HEK293T (cell line): Measurements from ENCODE around the gene MAPK13.
"Not testable (repeated sequence)": the region's sequence is repeated elsewhere in the genome, so short reads cannot be mapped to it uniquely, and the experiment has no call there.

Experiments
- CTCF ChIA-PET: fragments of 350-600 bp; formaldehyde crosslinking; extraction: SDS; loops from one replicate; lab custom pipeline; 2021; ENCODE audit warnings: antibody characterized with exemption, inconsistent platforms; lab: Yijun Ruan, JAX
- POLR2A ChIA-PET: fragments of 350-600 bp; formaldehyde crosslinking; extraction: SDS; loops from one replicate; lab custom pipeline; 2020; ENCODE audit warnings: antibody characterized with exemption, inconsistent platforms; lab: Yijun Ruan, JAX
- DNase-seq: peaks from one replicate; pipeline ENCODE4 v3.0.0; 2012; ENCODE audit warnings: mixed read lengths; ENCODE audit errors: extremely low spot score
- ARNT ChIP-seq: fragments of 450-650 bp; IDR thresholded peaks from 2 replicates; pipeline ENCODE4 v1.6.1; 2017; ENCODE audit warnings: mild to moderate bottlenecking
- BHLHE40 ChIP-seq: fragments of 450-650 bp; IDR thresholded peaks from 2 replicates; pipeline ENCODE4 v1.6.1; 2016; ENCODE audit warnings: mild to moderate bottlenecking, moderate library complexity, borderline replicate concordance
- CTBP1 ChIP-seq: fragments of 450-650 bp; IDR thresholded peaks from 2 replicates; pipeline ENCODE4 v1.6.1; 2016; ENCODE audit warnings: borderline replicate concordance
- ELF4 ChIP-seq: fragments of 450-650 bp; IDR thresholded peaks from 2 replicates; pipeline ENCODE4 v1.6.1; 2017; ENCODE audit warnings: antibody characterized with exemption
- FOXA1 ChIP-seq: fragments of 450-650 bp; IDR thresholded peaks from 2 replicates; pipeline ENCODE4 v1.6.1; 2016; ENCODE audit warnings: mild to moderate bottlenecking
- FOXK2 ChIP-seq: fragments of 450-650 bp; IDR thresholded peaks from 2 replicates; pipeline ENCODE4 v1.6.1; 2016; ENCODE audit warnings: mild to moderate bottlenecking
- FOXM1 ChIP-seq: fragments of 450-650 bp; IDR thresholded peaks from 2 replicates; pipeline ENCODE4 v1.6.1; 2017; ENCODE audit warnings: mild to moderate bottlenecking, borderline replicate concordance
- HDGF ChIP-seq: fragments of 450-650 bp; IDR thresholded peaks from 2 replicates; pipeline ENCODE4 v1.6.1; 2017; ENCODE audit warnings: antibody characterized with exemption, borderline replicate concordance
- L3MBTL2 ChIP-seq: fragments of 450-650 bp; conservative IDR thresholded peaks from 2 replicates; pipeline ENCODE4 v1.6.1; 2016; ENCODE audit warnings: mild to moderate bottlenecking
- LEF1 ChIP-seq: fragments of 450-650 bp; IDR thresholded peaks from 2 replicates; pipeline ENCODE4 v1.6.1; 2017; ENCODE audit warnings: mild to moderate bottlenecking, borderline replicate concordance
- NFRKB ChIP-seq: fragments of 450-650 bp; IDR thresholded peaks from 2 replicates; pipeline ENCODE4 v1.6.1; 2016; ENCODE audit warnings: mild to moderate bottlenecking, moderate library complexity
- SP1 ChIP-seq: fragments of 450-650 bp; IDR thresholded peaks from 2 replicates; pipeline ENCODE4 v1.6.1; 2017
- SUZ12 ChIP-seq: fragments of 450-650 bp; IDR thresholded peaks from 2 replicates; pipeline ENCODE4 v1.6.1; 2016; ENCODE audit warnings: mild to moderate bottlenecking
- TARDBP ChIP-seq: fragments of 450-650 bp; IDR thresholded peaks from 2 replicates; pipeline ENCODE4 v1.6.1; 2016
- ZNF384 ChIP-seq: fragments of 450-650 bp; IDR thresholded peaks from 2 replicates; pipeline ENCODE4 v1.6.1; 2016
- TF ChIP-seq, protein P1 (sequence below): fragments of 450-650 bp; IDR thresholded peaks from 2 replicates; pipeline ENCODE4 v1.6.1; 2016

Gene MAPK13

DNA sequence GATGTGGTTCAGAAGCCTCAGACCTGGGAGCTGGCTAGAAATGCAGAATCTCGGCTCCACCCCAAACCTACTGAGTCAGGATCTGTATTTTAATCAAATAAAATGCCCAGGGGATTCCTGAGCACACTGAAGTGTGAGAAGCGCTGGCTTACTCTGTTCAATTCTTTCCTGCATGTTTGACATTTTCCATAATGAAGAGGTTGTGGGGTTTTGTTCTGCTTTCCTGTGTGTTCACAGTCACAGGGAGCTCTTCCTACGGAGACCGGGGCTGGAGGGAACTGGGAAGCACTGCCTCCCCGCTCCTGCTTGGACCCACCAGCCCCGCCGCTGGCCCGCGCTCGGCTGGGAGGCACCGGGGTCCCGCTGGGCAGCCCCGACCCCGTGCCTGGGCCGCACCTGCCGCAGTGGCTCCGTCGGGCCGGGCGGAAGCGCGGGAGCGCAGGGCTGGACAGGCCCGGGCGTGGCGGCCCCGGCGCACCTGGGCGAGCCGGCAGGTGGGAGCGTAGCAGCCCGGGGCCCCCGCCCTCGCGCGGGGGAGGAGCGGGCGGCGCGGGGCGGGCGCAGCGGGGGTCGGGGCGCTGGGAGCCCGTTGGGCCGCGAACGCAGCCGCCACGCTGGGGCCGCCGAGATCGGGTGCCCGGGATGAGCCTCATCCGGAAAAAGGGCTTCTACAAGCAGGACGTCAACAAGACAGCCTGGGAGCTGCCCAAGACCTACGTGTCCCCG is at the start of gene MAPK13:
Gene MAPK13, plus strand, starts transcription at position 573 of the 726 bp plus-strand sequence. Its CDS starts 70 bp downstream, at position 643.
- ChIA-PET CTCF (interaction anchor here (1.0 to 1.7 kb wide), 2 partner anchors 9 to 172 kb away, joined by 3 to 5 read pairs; no protein-coding TSS in a partner anchor), POLR2A (interaction anchor here (1.0 kb wide), 1 partner anchor 9 kb away, joined by 3 read pairs; no protein-coding TSS in a partner anchor)
- DNase-seq = no peak
- TF ChIP-seq ARNT (no peak), SUZ12 (no peak), ZNF384 (no peak), TARDBP (no peak), L3MBTL2 (no peak), HDGF (no peak), FOXM1 (no peak), BHLHE40 (no peak), FOXA1 (no peak), LEF1 (no peak), FOXK2 (no peak), ELF4 (no peak), NFRKB (no peak), CTBP1 (no peak)
- TF ChIP-seq, protein P1, sequence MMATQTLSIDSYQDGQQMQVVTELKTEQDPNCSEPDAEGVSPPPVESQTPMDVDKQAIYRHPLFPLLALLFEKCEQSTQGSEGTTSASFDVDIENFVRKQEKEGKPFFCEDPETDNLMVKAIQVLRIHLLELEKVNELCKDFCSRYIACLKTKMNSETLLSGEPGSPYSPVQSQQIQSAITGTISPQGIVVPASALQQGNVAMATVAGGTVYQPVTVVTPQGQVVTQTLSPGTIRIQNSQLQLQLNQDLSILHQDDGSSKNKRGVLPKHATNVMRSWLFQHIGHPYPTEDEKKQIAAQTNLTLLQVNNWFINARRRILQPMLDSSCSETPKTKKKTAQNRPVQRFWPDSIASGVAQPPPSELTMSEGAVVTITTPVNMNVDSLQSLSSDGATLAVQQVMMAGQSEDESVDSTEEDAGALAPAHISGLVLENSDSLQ = no peak

GRCh38 chr6:36082318-36082717 is 48.0 kb upstream of the MAPK13 start:
- DNase-seq = no peak
- CTCF ChIA-PET = no interaction called here
- POLR2A ChIA-PET = no interaction called here
- no peak for TF ChIP-seq SP1
- TF ChIP-seq, protein P1 = no peak
- no peak for TF ChIP-seq CTBP1
- TF ChIP-seq FOXK2 = no peak
- TF ChIP-seq HDGF = no peak
- no peak for TF ChIP-seq L3MBTL2
- TF ChIP-seq NFRKB = no peak
- no peak for TF ChIP-seq FOXA1
- TF ChIP-seq FOXM1 = no peak
- TF ChIP-seq SUZ12 = no peak
- TF ChIP-seq ZNF384 = no peak

GRCh38 chr6:36083446-36083845 is 46.9 kb upstream of the MAPK13 start:
- no peak for DNase-seq
- CTCF ChIA-PET = interaction anchor here (1.7 kb wide), 1 partner anchor 11 kb away, joined by 5 read pairs; no protein-coding TSS in a partner anchor
- no peak for TF ChIP-seq HDGF
- POLR2A ChIA-PET = no interaction called here

DNA sequence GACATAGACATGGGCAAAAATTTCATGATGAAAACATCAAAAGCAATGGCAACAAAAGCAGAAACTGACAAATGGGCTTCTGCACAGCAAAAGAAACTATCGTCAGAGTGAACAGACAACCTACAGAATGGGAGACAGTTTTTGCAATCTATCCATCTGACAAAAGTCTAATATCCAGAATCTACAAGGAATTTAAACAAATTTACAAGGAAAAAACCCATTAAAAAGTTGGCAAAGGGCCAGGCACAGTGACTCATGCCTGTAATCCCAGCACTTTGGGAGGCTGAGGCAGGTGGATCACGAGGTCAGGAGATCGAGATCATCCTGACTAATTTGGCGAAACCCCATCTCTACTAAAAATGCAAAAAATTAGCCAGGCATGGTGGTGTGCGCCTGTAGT is 42.1 kb upstream of the MAPK13 start:
- CTCF ChIA-PET = not testable (repeated sequence)

DNA sequence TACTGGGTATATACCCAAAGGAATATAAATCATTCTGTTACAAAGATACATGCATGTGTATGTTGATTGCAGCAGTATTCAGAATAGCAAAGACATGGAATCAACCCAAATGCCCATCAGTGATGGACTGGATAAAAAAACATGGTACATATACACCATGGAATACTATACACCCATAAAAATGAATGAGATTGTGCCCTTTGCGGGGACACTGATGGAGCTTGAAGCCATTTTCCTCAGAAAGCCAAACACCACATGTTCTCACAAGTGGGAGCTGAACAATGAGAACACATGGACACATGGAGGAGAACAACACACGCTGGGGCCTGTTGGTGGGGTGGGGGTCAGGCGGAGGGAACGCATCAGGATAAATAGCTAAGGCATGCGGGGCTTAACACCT is 41.3 kb upstream of the MAPK13 start:
- DNase-seq = no peak
- ChIA-PET POLR2A (no interaction called here), CTCF (interaction anchor here (0.6 to 1.0 kb wide), 2 partner anchors 11 to 246 kb away, joined by 3 to 6 read pairs; no protein-coding TSS in a partner anchor)
- TF ChIP-seq FOXM1 (no peak), BHLHE40 (no peak), ZNF384 (no peak), SP1 (no peak), SUZ12 (no peak), TARDBP (no peak), FOXA1 (no peak), L3MBTL2 (no peak), ELF4 (no peak), CTBP1 (no peak), ARNT (no peak), LEF1 (no peak), HDGF (no peak), NFRKB (no peak), FOXK2 (no peak)
- TF ChIP-seq, protein P1 = no peak

More for the DNA sequence above, 42.1 kb upstream of the MAPK13 start:
- DNase-seq, POLR2A ChIA-PET: not testable (repeated sequence)

DNA sequence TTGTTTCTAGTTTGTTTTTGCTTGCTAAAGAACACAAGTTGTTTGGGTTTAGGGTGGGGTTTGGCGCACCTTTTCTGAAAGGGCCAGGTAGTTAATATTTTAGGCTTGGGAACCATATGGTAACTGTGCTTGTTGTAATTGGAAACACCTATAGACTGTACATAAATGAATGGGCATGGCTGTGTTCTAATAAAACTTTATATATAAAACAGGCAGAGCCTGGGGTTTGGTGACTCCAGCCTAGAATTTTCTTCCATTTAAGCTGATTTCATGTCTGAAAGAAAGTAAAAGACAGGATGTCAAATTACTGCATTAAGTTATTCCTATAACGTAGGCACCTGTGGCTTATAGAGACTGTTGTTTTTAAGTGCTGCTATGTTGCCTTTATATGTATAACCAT is 36.1 kb upstream of the MAPK13 start:
- POLR2A ChIA-PET = interaction anchor here (1.9 kb wide), 1 partner anchor 66 kb away, joined by 16 read pairs; the partner anchor contains the start of gene MAPK14
- no peak for DNase-seq
- TF ChIP-seq NFRKB (no peak), CTBP1 (no peak), HDGF (no peak), SP1 (no peak), ELF4 (no peak), BHLHE40 (no peak), LEF1 (no peak), FOXA1 (no peak), ZNF384 (no peak), SUZ12 (no peak), FOXM1 (no peak), L3MBTL2 (no peak), FOXK2 (no peak), TARDBP (no peak), ARNT (no peak)
- TF ChIP-seq, protein P1 = no peak
- CTCF ChIA-PET = interaction anchor here (0.7 to 2.2 kb wide), 12 partner anchors 9 to 109 kb away, joined by 3 to 23 read pairs (median 4); partner anchors contain the start of gene MAPK14
